Natural killer cell (primary cell): ENCODE results near the gene CAVIN4. TPM values are rescaled to one million over a fixed set of nuclear protein-coding genes. Genes with fewer than 3 reads are reported as not detected.

ENCODE experiments used
- ATAC-seq, 3 donors: fragments of 150-1000 bp in 2 of 3; fragments of 200-7000 bp in 1 of 3; cut with Tn5 transposase; 1 replicate in 1 of 3; 2 replicates in 2 of 3; pipeline ENCODE4 v1.10.0; 2021; ENCODE audit warnings: mild to moderate bottlenecking in 2 of 3, moderate library complexity in 2 of 3
- DNase-seq, 2 donors: peaks; one replicate each; pipeline versions ENCODE4 v3.0.0 to v3.0.0-alpha.2; 2013 to 2021; ENCODE audit warnings: mixed read lengths in 1 of 2
- H3K27ac ChIP-seq: one replicate; pipeline ENCODE4 v1.5.1; 2013; ENCODE audit warnings: mild to moderate bottlenecking, low read length
- H3K27me3 ChIP-seq: one replicate; pipeline ENCODE4 v1.6.1; 2013; ENCODE audit warnings: low read length; ENCODE audit not compliant: control insufficient read depth, insufficient read depth
- H3K36me3 ChIP-seq: one replicate; pipeline ENCODE4 v1.6.1; 2013; ENCODE audit warnings: low read length; ENCODE audit not compliant: control insufficient read depth, insufficient read depth
- H3K4me1 ChIP-seq: one replicate; pipeline ENCODE4 v1.6.1; 2013; ENCODE audit warnings: low read length; ENCODE audit not compliant: control insufficient read depth, insufficient read depth
- H3K4me3 ChIP-seq: one replicate; pipeline ENCODE4 v1.5.1; 2013; ENCODE audit warnings: low read length
- H3K9me3 ChIP-seq: one replicate; pipeline ENCODE4 v1.6.1; 2013; ENCODE audit warnings: low read length; ENCODE audit not compliant: control insufficient read depth, insufficient read depth
- H3K27ac Mint-ChIP-seq, 2 donors: one replicate each; pipeline ENCODE4 v1.8.0; 2022; ENCODE audit warnings: mild to moderate bottlenecking in 2 of 2, mixed read lengths in 2 of 2, moderate library complexity in 1 of 2
- H3K27me3 Mint-ChIP-seq, 2 donors: one replicate each; pipeline ENCODE4 v1.8.0; 2022; ENCODE audit warnings: low read depth in 2 of 2, mixed read lengths in 2 of 2
- H3K36me3 Mint-ChIP-seq: one replicate; pipeline ENCODE4 v1.8.0; 2022; ENCODE audit warnings: mixed read lengths
- H3K4me1 Mint-ChIP-seq, 2 donors: one replicate each; pipeline ENCODE4 v1.8.0; 2022; ENCODE audit warnings: mixed read lengths in 2 of 2
- H3K4me3 Mint-ChIP-seq: one replicate; pipeline ENCODE4 v1.8.0; 2022; ENCODE audit warnings: mild to moderate bottlenecking, moderate library complexity, mixed read lengths
- H3K9me3 Mint-ChIP-seq, 2 donors: one replicate each; pipeline ENCODE4 v1.8.0; 2022; ENCODE audit warnings: mixed read lengths in 2 of 2
- CTCF ChIP-seq: fragments of 200-600 bp; IDR thresholded peaks from one replicate; pipeline ENCODE4 v1.8.0; 2022; ENCODE audit warnings: antibody characterized with exemption
- WGBS: methylation state at CpG from one replicate; pipeline ENCODE4 v1.1.7; 2013; ENCODE audit warnings: missing lambda C conversion rate; ENCODE audit not compliant: insufficient coverage; 5-methylcytosine and 5-hydroxymethylcytosine counted together
- intact Hi-C: fragments of 100-400 bp; cut with micrococcal nuclease; formaldehyde crosslinking; loops from one replicate; pipeline ENCODE4 v1.14.2; 2022
- total RNA-seq, 4 donors: library from RNA; stranded (reverse); fragments of 120-200 nt in 1 of 4; gene quantifications; one replicate each; pipeline versions ENCODE4 v1.2.3 to v1.2.4, GENCODE V29; 2013 to 2022

CAVIN4 gene
- total RNA-seq, 3 donors from 2014 or later (not counting 1 experiment from before 2014, with no cell fraction given) = 0.21 to 0.63 (median 0.41) TPM

DNA sequence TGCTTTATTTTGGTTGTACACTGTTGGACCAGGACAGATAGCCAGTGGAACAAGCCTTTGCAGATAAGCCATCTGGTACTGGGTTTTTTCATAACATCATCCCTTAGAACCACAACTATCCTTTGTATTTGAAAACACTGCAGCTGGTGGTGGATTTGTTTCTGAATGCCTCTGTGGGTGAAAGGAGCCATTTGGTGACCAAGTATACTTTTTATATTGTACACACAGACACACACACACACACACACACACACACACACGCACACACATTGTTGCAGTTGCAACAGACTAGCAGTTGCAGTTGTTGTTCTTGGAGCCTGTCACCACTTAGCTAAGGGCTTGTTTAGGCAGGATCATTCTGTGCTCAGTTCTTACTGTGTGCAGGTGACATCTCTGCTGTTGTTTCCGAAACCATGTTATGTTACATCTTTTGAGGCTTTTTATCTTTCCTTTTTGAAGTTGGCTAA lies 22.9 kb upstream of the CAVIN4 start:
- no peaks in the 10 kb centered on the region for H3K36me3 ChIP-seq
- 63% methylated on average over 2 of the region's 2 CpGs for WGBS
- no peaks in the 10 kb centered on the region for H3K9me3 ChIP-seq
- DNase-seq (no peak), ATAC-seq (no peak)
- no peak overlapping the region for H3K27ac Mint-ChIP-seq
- H3K27ac ChIP-seq = no peak overlapping the region
- no peaks in the 10 kb centered on the region for H3K36me3 Mint-ChIP-seq
- no peaks in the 10 kb centered on the region for H3K4me1 ChIP-seq
- no peaks in the 10 kb centered on the region for H3K27me3 Mint-ChIP-seq
- no peak overlapping the region for H3K4me3 Mint-ChIP-seq
- no peak for TF ChIP-seq CTCF
- H3K9me3 Mint-ChIP-seq = no peaks in the 10 kb centered on the region
- H3K4me1 Mint-ChIP-seq = no peaks in the 10 kb centered on the region
- no peak overlapping the region for H3K4me3 ChIP-seq
- H3K27me3 ChIP-seq = no peaks in the 10 kb centered on the region
- intact Hi-C loops = no loop called here

- Mint-ChIP-seq H3K4me1 (no peaks in the 10 kb centered on the region), H3K27ac (no peak overlapping the region), H3K27me3 (no peaks in the 10 kb centered on the region), H3K9me3 (no peaks in the 10 kb centered on the region), H3K36me3 (no peaks in the 10 kb centered on the region), H3K4me3 (no peak overlapping the region)
- H3K4me3 ChIP-seq = no peak overlapping the region
- DNase-seq (no peak), ATAC-seq (no peak)
- TF ChIP-seq CTCF = no peak
- H3K4me1 ChIP-seq = no peaks in the 10 kb centered on the region
- no CpG with 5 or more reads among the region's 1 CpG for WGBS
- H3K27me3 ChIP-seq = no peaks in the 10 kb centered on the region
- no peak overlapping the region for H3K27ac ChIP-seq
- no peaks in the 10 kb centered on the region for H3K9me3 ChIP-seq
- no peaks in the 10 kb centered on the region for H3K36me3 ChIP-seq
- intact Hi-C loops = no loop called here
Observed at GRCh38 chr9:100555471-100555870, 22.4 kb upstream of the CAVIN4 start.

GRCh38 chr9:100557053-100557452 lies 20.8 kb upstream of the CAVIN4 start:
- Mint-ChIP-seq H3K36me3 (no peaks in the 10 kb centered on the region), H3K4me1 (no peaks in the 10 kb centered on the region), H3K4me3 (no peak overlapping the region), H3K27me3 (no peaks in the 10 kb centered on the region), H3K27ac (no peak overlapping the region), H3K9me3 (no peaks in the 10 kb centered on the region)
- H3K4me3 ChIP-seq = no peak overlapping the region
- H3K27ac ChIP-seq = no peak overlapping the region
- intact Hi-C loops = no loop called here
- no peaks in the 10 kb centered on the region for H3K27me3 ChIP-seq
- no peaks in the 10 kb centered on the region for H3K36me3 ChIP-seq
- WGBS = 92% methylated on average over 3 of the region's 3 CpGs
- DNase-seq (no peak), ATAC-seq (no peak)
- H3K9me3 ChIP-seq = no peaks in the 10 kb centered on the region
- no peak for TF ChIP-seq CTCF
- H3K4me1 ChIP-seq = no peaks in the 10 kb centered on the region

- no peaks in the 10 kb centered on the region for H3K36me3 ChIP-seq
- no peaks in the 10 kb centered on the region for H3K9me3 ChIP-seq
- intact Hi-C loops = no loop called here
- H3K27me3 ChIP-seq = no peaks in the 10 kb centered on the region
- Mint-ChIP-seq H3K27ac (no peak overlapping the region), H3K4me1 (no peaks in the 10 kb centered on the region), H3K36me3 (no peaks in the 10 kb centered on the region), H3K4me3 (no peak overlapping the region), H3K9me3 (no peaks in the 10 kb centered on the region), H3K27me3 (no peaks in the 10 kb centered on the region)
- H3K27ac ChIP-seq = no peak overlapping the region
- 49% methylated on average over 3 of the region's 3 CpGs for WGBS
- H3K4me1 ChIP-seq = no peaks in the 10 kb centered on the region
- no peak overlapping the region for H3K4me3 ChIP-seq
- DNase-seq = no peak
- no peak for ATAC-seq
- no peak for TF ChIP-seq CTCF
Observed at GRCh38 chr9:100561256-100561655, 16.6 kb upstream of the CAVIN4 start.
